GM12891 (cell line): ENCODE measurements around the gene SAMD9L.

Source experiments
- SPI1 ChIP-seq: IDR thresholded peaks from 2 replicates; pipeline ENCODE4 v1.6.1; 2011; ENCODE audit warnings: low read depth, low read length, control low read depth
- TAF1 ChIP-seq: IDR thresholded peaks from 2 replicates; pipeline ENCODE4 v1.6.1; 2011; ENCODE audit warnings: low read depth, low read length, control low read depth

DNA sequence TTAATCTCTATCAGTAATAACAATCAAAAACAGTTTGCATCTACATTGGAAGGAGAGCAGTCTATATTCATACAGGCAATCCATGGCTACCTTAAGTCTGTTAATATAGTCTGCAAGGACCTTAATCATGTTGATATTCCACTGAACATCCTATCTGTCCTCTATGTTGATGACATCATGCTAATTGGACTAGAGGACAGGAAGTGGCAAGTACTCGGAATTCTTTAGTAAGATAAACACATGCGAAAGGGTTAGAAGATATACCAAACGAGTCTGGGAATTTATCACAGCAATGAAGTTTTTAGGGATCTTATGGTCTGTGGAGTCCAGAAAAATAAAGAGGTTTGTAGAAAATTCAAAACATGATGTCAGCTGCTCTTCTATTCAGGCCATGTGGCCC is 11.3 kb upstream of the SAMD9L start:
- TF ChIP-seq SPI1, result no peak
- TF ChIP-seq TAF1, result no peak
